Neural progenitor cell (in vitro differentiated cells): ENCODE measurements around the gene HECTD4. TPM values are rescaled to one million over a fixed set of nuclear protein-coding genes. Genes with fewer than 3 reads are reported as not detected.

Source experiments
- DNase-seq: peaks from one replicate; pipeline ENCODE4 v3.0.0-alpha.2; 2016; ENCODE audit warnings: low spot score
- H2AFZ ChIP-seq: fragments of 200-600 bp; sonication (generic); replicated peaks from 2 replicates; pipeline ENCODE4 v1.6.1; 2016; ENCODE audit warnings: antibody characterized with exemption
- H3F3A ChIP-seq: fragments of 200-600 bp; sonication (generic); 2 replicates; pipeline ENCODE4 v1.6.1; 2016; ENCODE audit warnings: antibody characterized with exemption, low read depth
- H3K27ac ChIP-seq: fragments of 200-600 bp; sonication (generic); 2 replicates; pipeline ENCODE4 v1.5.1; 2016; ENCODE audit warnings: mild to moderate bottlenecking
- H3K27me3 ChIP-seq: fragments of 200-600 bp; sonication (generic); 2 replicates; pipeline ENCODE4 v1.6.1; 2016; ENCODE audit warnings: mild to moderate bottlenecking, moderate library complexity
- H3K36me3 ChIP-seq: fragments of 200-600 bp; sonication (generic); 2 replicates; pipeline ENCODE4 v1.5.1; 2016
- H3K4me1 ChIP-seq: fragments of 200-600 bp; sonication (generic); 2 replicates; pipeline ENCODE4 v1.6.1; 2016; ENCODE audit warnings: mixed run types
- H3K4me2 ChIP-seq: fragments of 200-600 bp; sonication (generic); 2 replicates; pipeline ENCODE4 v1.6.1; 2016
- H3K4me3 ChIP-seq: fragments of 200-600 bp; sonication (generic); 2 replicates; pipeline ENCODE4 v1.5.1; 2016
- H3K79me2 ChIP-seq: fragments of 200-600 bp; sonication (generic); 2 replicates; pipeline ENCODE4 v1.6.1; 2016; ENCODE audit warnings: low read depth
- H3K9ac ChIP-seq: fragments of 200-600 bp; sonication (generic); 2 replicates; pipeline ENCODE4 v1.6.1; 2016
- H3K9me3 ChIP-seq: fragments of 200-600 bp; sonication (generic); 2 replicates; pipeline ENCODE4 v1.5.1; 2016; ENCODE audit warnings: low read depth
- H4K20me1 ChIP-seq: fragments of 200-600 bp; sonication (generic); 2 replicates; pipeline ENCODE4 v1.6.1; 2016; ENCODE audit warnings: low read depth
- H3K27ac Mint-ChIP-seq: 3 replicates; pipeline ENCODE4 v1.8.0; 2021; ENCODE audit warnings: mixed read lengths
- H3K27me3 Mint-ChIP-seq: 2 replicates; pipeline ENCODE4 v1.8.0; 2022; ENCODE audit warnings: low read depth, mild to moderate bottlenecking, inconsistent platforms, moderate library complexity, mixed read lengths; ENCODE audit not compliant: insufficient read depth
- H3K36me3 Mint-ChIP-seq: 3 replicates; pipeline ENCODE4 v1.8.0; 2021; ENCODE audit warnings: mixed read lengths
- H3K4me1 Mint-ChIP-seq: 3 replicates; pipeline ENCODE4 v1.8.0; 2021; ENCODE audit warnings: mixed read lengths
- H3K4me3 Mint-ChIP-seq: 3 replicates; pipeline ENCODE4 v1.8.0; 2021; ENCODE audit warnings: mild to moderate bottlenecking, moderate library complexity, mixed read lengths
- H3K9me3 Mint-ChIP-seq: 3 replicates; pipeline ENCODE4 v1.8.0; 2020; ENCODE audit warnings: mixed read lengths
- EZH2 ChIP-seq: fragments of 200-600 bp; sonication (generic); IDR thresholded peaks from 2 replicates; pipeline ENCODE4 v1.6.1; 2017; ENCODE audit warnings: antibody characterized with exemption, mild to moderate bottlenecking, moderate library complexity
- EZH2phosphoT487 ChIP-seq: fragments of 200-600 bp; sonication (generic); IDR thresholded peaks from 2 replicates; pipeline ENCODE4 v1.6.1; 2017; ENCODE audit warnings: antibody characterized with exemption
- total RNA-seq: library from RNA; depleted of rRNA; stranded (reverse); fragments of >200 nt; gene quantifications from 2 replicates; pipeline ENCODE4 v1.2.3, GENCODE V29; 2015; ENCODE audit warnings: low replicate concordance
- TF ChIP-seq, protein P1 (sequence below): fragments of 200-600 bp; sonication (generic); IDR thresholded peaks from 2 replicates; pipeline ENCODE4 v1.5.1; 2017; ENCODE audit warnings: antibody characterized with exemption, mild to moderate bottlenecking

Gene HECTD4
- total RNA-seq, 1 donor from 2014 or later: 11.0 TPM

GRCh38 chr12:112422531-112422930 lies 40.3 kb upstream of the HECTD4 start:
- Histone ChIP-seq H3K4me2 (no peak overlapping the region), H3F3A (peaks cover 8% of the 10 kb centered on the region), H3K9me3 (no peaks in the 10 kb centered on the region), H3K27ac (no peak overlapping the region), H3K36me3 (no peaks in the 10 kb centered on the region), H2AFZ (no peak overlapping the region), H3K79me2 (peaks cover 96% of the 10 kb centered on the region), H4K20me1 (peaks cover 61% of the 10 kb centered on the region), H3K4me1 (peaks cover 6% of the 10 kb centered on the region), H3K4me3 (no peak overlapping the region), H3K9ac (no peak overlapping the region), H3K27me3 (no peaks in the 10 kb centered on the region)
- TF ChIP-seq EZH2phosphoT487: no peak
- TF ChIP-seq, protein P1, sequence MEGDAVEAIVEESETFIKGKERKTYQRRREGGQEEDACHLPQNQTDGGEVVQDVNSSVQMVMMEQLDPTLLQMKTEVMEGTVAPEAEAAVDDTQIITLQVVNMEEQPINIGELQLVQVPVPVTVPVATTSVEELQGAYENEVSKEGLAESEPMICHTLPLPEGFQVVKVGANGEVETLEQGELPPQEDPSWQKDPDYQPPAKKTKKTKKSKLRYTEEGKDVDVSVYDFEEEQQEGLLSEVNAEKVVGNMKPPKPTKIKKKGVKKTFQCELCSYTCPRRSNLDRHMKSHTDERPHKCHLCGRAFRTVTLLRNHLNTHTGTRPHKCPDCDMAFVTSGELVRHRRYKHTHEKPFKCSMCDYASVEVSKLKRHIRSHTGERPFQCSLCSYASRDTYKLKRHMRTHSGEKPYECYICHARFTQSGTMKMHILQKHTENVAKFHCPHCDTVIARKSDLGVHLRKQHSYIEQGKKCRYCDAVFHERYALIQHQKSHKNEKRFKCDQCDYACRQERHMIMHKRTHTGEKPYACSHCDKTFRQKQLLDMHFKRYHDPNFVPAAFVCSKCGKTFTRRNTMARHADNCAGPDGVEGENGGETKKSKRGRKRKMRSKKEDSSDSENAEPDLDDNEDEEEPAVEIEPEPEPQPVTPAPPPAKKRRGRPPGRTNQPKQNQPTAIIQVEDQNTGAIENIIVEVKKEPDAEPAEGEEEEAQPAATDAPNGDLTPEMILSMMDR: no peak
- TF ChIP-seq EZH2: no peak
- Mint-ChIP-seq H3K4me3 (no peak overlapping the region), H3K4me1 (peaks cover 15% of the 10 kb centered on the region), H3K27me3 (peaks cover 2% of the 10 kb centered on the region), H3K9me3 (no peaks in the 10 kb centered on the region), H3K27ac (peak overlapping the region; percentile 39), H3K36me3 (peaks cover 2% of the 10 kb centered on the region)
- no peak for DNase-seq

DNA sequence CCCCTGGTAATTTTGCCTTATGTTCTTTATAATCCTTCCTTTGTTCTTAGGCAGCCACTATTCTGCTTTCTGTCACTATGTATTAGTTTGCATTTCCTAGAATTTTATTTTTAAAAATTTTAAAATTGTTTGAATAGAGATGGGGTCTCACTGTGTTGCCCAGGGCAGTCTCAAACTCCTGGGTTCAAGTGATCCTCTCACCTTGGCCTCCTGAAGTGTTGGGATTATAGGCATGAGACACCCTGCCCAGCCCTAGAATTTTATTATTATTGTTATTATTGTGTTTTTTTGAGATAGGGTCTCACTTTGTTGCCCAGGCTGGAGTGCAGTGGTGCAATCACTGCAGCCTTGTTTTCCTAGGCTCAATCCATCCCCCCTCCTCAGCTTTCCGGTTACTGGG lies 39.1 kb upstream of the HECTD4 start:
- Mint-ChIP-seq H3K4me1 (peaks cover 15% of the 10 kb centered on the region), H3K27me3 (peaks cover 2% of the 10 kb centered on the region), H3K27ac (no peak overlapping the region), H3K9me3 (no peaks in the 10 kb centered on the region), H3K4me3 (no peak overlapping the region), H3K36me3 (peaks cover 2% of the 10 kb centered on the region)
- Histone ChIP-seq H3K4me2 (no peak overlapping the region), H2AFZ (no peak overlapping the region), H3K4me1 (peaks cover 6% of the 10 kb centered on the region), H3K27ac (no peak overlapping the region), H3K4me3 (no peak overlapping the region), H3K9me3 (no peaks in the 10 kb centered on the region), H4K20me1 (peaks cover 60% of the 10 kb centered on the region), H3F3A (peaks cover 8% of the 10 kb centered on the region), H3K9ac (no peak overlapping the region), H3K79me2 (peaks cover 85% of the 10 kb centered on the region), H3K36me3 (no peaks in the 10 kb centered on the region), H3K27me3 (no peaks in the 10 kb centered on the region)
- no peak for TF ChIP-seq EZH2
- DNase-seq: no peak

- Mint-ChIP-seq H3K4me1 (peaks cover 15% of the 10 kb centered on the region), H3K27ac (no peak overlapping the region), H3K9me3 (no peaks in the 10 kb centered on the region), H3K4me3 (peak overlapping the region; percentile 98), H3K36me3 (peaks cover 2% of the 10 kb centered on the region), H3K27me3 (peaks cover 2% of the 10 kb centered on the region)
- DNase-seq: no peak
- no peaks in the 10 kb centered on the region for H3K36me3 ChIP-seq
- H3F3A ChIP-seq: peaks cover 8% of the 10 kb centered on the region
- H4K20me1 ChIP-seq: peaks cover 54% of the 10 kb centered on the region
- H3K4me1 ChIP-seq: peaks cover 6% of the 10 kb centered on the region
- no peak overlapping the region for H3K9ac ChIP-seq
- peak overlapping the region; percentile 82 for H3K4me2 ChIP-seq
- TF ChIP-seq EZH2: no peak
- TF ChIP-seq, protein P1: no peak
- no peak for TF ChIP-seq EZH2phosphoT487
- peaks cover 79% of the 10 kb centered on the region for H3K79me2 ChIP-seq
- H3K27ac ChIP-seq: no peak overlapping the region
- no peak overlapping the region for H2AFZ ChIP-seq
- no peaks in the 10 kb centered on the region for H3K9me3 ChIP-seq
- H3K27me3 ChIP-seq: no peaks in the 10 kb centered on the region
- no peak overlapping the region for H3K4me3 ChIP-seq
Observed at GRCh38 chr12:112420740-112421139, 38.5 kb upstream of the HECTD4 start.

DNA sequence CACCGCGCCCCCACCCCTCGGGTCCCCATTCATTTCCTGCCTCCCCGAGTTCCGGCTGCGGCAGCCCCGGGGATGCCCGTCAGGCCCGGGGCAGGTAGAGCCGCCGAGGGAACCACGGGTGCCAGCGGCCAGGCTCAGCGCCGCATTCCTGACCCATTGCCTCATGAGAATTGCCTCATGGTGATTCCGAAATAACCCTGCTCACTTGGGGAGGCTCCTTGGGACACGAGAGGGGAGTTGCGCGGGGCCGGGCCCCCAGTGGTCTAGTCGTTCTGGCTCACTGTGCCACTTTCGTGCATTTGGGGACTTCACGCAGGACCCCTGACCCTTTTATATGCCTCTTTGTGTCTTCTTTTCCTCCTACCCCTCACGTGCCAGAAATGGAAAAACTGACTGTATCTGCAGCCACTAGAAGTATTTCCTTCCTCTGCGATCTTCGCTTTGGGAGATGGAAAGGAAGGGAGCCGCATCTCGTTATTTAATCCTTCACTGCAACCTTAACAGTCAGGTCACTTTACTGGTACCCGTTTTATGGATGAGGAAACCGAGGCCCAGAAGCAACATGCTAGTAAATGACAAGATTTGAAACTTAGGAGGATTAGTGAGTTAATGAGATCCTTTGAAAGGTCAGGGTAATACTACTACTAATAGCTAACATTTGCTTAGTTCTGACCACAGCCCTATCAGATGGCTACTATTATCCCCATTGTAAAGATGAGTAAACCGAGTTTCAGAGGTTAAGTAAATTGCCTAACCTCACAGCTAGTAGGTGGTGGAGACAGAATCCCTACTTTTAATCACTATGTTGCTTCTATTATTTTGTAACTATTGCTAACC lies 37.3 kb upstream of the HECTD4 start:
- peaks cover 6% of the 10 kb centered on the region for H3K4me1 ChIP-seq
- H3K27me3 Mint-ChIP-seq: peaks cover 6% of the 10 kb centered on the region
- H3K9me3 Mint-ChIP-seq: no peaks in the 10 kb centered on the region
- peak overlapping the region; percentile 94 for H3K27ac Mint-ChIP-seq
- H3K79me2 ChIP-seq: peaks cover 67% of the 10 kb centered on the region
- peak overlapping the region; percentile 90 for H3K27ac ChIP-seq
- H3K9ac ChIP-seq: peak overlapping the region; percentile 91
- peak; percentile 75 for DNase-seq
- peaks cover 51% of the 10 kb centered on the region for H4K20me1 ChIP-seq
- H3K36me3 ChIP-seq: no peaks in the 10 kb centered on the region
- H2AFZ ChIP-seq: peak overlapping the region; percentile 96
- peaks cover 8% of the 10 kb centered on the region for H3F3A ChIP-seq
- peaks cover 15% of the 10 kb centered on the region for H3K4me1 Mint-ChIP-seq
- H3K36me3 Mint-ChIP-seq: peaks cover 2% of the 10 kb centered on the region
- H3K4me2 ChIP-seq: peak overlapping the region; percentile 82
- TF ChIP-seq EZH2 (no peak), EZH2phosphoT487 (no peak)
- TF ChIP-seq, protein P1: peak; percentile 24
- peak overlapping the region; percentile 99 for H3K4me3 ChIP-seq
- H3K9me3 ChIP-seq: no peaks in the 10 kb centered on the region
- H3K4me3 Mint-ChIP-seq: peak overlapping the region; percentile 98
- no peaks in the 10 kb centered on the region for H3K27me3 ChIP-seq
